Loucy (cell line): ENCODE results near the gene SHC1.

Source experiments
- H2AFZ ChIP-seq: fragments of 200-600 bp; sonication (generic); 2 replicates; pipeline ENCODE4 v1.6.0; 2016; ENCODE audit warnings: antibody characterized with exemption, mild to moderate bottlenecking, low read length, moderate library complexity
- H3F3A ChIP-seq: fragments of 200-600 bp; 2 replicates; pipeline ENCODE4 v1.6.0; 2016; ENCODE audit warnings: antibody characterized with exemption, low read depth, mild to moderate bottlenecking
- H3K27me3 ChIP-seq: fragments of 200-600 bp; sonication (generic); 2 replicates; pipeline ENCODE4 v1.6.1; 2014; ENCODE audit warnings: low read length, mild to moderate bottlenecking; ENCODE audit not compliant: insufficient read depth, poor library complexity, severe bottlenecking
- H3K36me3 ChIP-seq: fragments of 200-600 bp; sonication (generic); 2 replicates; pipeline ENCODE4 v1.6.1; 2016; ENCODE audit warnings: low read length; ENCODE audit not compliant: insufficient read depth
- H3K4me1 ChIP-seq: fragments of 200-600 bp; sonication (generic); 2 replicates; pipeline ENCODE4 v1.5.1; 2014; ENCODE audit warnings: low read length, mild to moderate bottlenecking; ENCODE audit not compliant: insufficient read depth, poor library complexity, severe bottlenecking
- H3K4me2 ChIP-seq: fragments of 200-600 bp; sonication (generic); 2 replicates; pipeline ENCODE4 v1.6.0; 2014; ENCODE audit warnings: antibody characterized with exemption, low read length, low read depth, mild to moderate bottlenecking; ENCODE audit not compliant: poor library complexity, severe bottlenecking
- H3K4me3 ChIP-seq: fragments of 200-600 bp; sonication (generic); 2 replicates; pipeline ENCODE4 v1.5.1; 2014; ENCODE audit warnings: low read length, mild to moderate bottlenecking, mixed read lengths; ENCODE audit not compliant: poor library complexity, severe bottlenecking
- H3K79me2 ChIP-seq: fragments of 200-600 bp; sonication (generic); 2 replicates; pipeline ENCODE4 v1.6.1; 2014; ENCODE audit warnings: low read length; ENCODE audit not compliant: insufficient read depth
- H3K9ac ChIP-seq: fragments of 200-600 bp; sonication (generic); 2 replicates; pipeline ENCODE4 v1.6.0; 2014; ENCODE audit warnings: mild to moderate bottlenecking, low read depth, low read length, moderate library complexity; ENCODE audit not compliant: poor library complexity, severe bottlenecking
- H3K9me2 ChIP-seq: fragments of 200-600 bp; sonication (generic); replicated peaks from 2 replicates; pipeline ENCODE4 v1.6.1; 2016; ENCODE audit warnings: low read depth, low read length, mixed read lengths
- H3K9me3 ChIP-seq: fragments of 200-600 bp; sonication (generic); 2 replicates; pipeline ENCODE4 v1.6.1; 2014; ENCODE audit warnings: mild to moderate bottlenecking, antibody characterized with exemption, low read length, low read depth; ENCODE audit not compliant: insufficient read depth
- H4K20me1 ChIP-seq: fragments of 200-600 bp; sonication (generic); 2 replicates; pipeline ENCODE4 v1.6.0; 2014; ENCODE audit warnings: antibody characterized with exemption, low read length, mild to moderate bottlenecking; ENCODE audit not compliant: insufficient read depth, poor library complexity, severe bottlenecking
- EZH2phosphoT487 ChIP-seq: fragments of 200-600 bp; IDR thresholded peaks from 2 replicates; pipeline ENCODE4 v1.6.1; 2018; ENCODE audit warnings: antibody characterized with exemption, mild to moderate bottlenecking, moderate library complexity, borderline replicate concordance
- TF ChIP-seq, protein P1 (sequence below): fragments of 200-600 bp; sonication (generic); conservative IDR thresholded peaks from 2 replicates; pipeline ENCODE4 v1.5.1; 2014; ENCODE audit warnings: mild to moderate bottlenecking, antibody characterized with exemption, low read length

Gene SHC1

DNA sequence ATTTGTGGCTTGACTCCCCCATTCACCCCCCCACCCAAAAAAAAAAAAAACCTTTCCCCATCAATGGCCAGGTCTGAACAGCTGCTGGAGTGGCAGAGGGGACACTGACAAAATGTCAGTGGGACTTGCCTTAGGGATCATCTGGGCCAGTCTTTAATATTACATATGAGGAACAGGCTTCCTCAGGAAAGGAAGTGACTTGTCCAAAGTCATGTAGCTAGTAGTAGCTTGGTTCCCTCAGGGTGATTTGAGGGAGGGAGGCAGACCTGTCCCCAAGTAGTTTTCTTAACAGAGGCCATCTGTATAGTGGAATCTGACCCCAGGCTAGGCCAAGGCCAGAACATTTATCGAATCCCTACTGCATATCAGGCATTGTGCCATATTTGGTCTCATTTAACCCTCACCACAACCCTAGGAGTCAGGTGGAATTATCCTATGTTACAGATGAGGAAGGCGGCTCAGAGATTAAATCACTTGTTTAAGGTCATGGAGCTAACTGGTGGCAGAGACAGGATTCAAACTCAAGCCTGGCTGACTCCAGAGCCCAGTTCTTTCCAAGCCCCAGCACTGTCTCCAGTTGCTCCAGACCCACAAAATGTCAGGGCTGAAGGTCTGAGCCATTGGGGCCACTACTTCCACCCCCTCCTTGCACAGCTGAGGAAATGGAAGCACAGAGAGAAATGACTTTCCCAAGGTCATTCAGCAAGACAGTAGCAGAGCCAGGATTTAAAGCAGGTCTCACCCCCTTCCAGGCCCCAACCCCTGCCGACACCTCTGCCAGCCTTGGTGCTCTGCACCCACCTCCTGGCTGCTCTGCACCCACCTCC lies 42.4 kb upstream of the SHC1 start:
- peak overlapping the region; percentile 28 for H3K9ac ChIP-seq
- H3K9me2 ChIP-seq: no peaks in the 10 kb centered on the region
- TF ChIP-seq EZH2phosphoT487: no peak
- TF ChIP-seq, protein P1, sequence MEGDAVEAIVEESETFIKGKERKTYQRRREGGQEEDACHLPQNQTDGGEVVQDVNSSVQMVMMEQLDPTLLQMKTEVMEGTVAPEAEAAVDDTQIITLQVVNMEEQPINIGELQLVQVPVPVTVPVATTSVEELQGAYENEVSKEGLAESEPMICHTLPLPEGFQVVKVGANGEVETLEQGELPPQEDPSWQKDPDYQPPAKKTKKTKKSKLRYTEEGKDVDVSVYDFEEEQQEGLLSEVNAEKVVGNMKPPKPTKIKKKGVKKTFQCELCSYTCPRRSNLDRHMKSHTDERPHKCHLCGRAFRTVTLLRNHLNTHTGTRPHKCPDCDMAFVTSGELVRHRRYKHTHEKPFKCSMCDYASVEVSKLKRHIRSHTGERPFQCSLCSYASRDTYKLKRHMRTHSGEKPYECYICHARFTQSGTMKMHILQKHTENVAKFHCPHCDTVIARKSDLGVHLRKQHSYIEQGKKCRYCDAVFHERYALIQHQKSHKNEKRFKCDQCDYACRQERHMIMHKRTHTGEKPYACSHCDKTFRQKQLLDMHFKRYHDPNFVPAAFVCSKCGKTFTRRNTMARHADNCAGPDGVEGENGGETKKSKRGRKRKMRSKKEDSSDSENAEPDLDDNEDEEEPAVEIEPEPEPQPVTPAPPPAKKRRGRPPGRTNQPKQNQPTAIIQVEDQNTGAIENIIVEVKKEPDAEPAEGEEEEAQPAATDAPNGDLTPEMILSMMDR: no peak
- no peak overlapping the region for H3K4me3 ChIP-seq
- H3K27me3 ChIP-seq: no peaks in the 10 kb centered on the region
- no peaks in the 10 kb centered on the region for H3F3A ChIP-seq
- H3K79me2 ChIP-seq: no peaks in the 10 kb centered on the region
- H3K4me2 ChIP-seq: peak overlapping the region; percentile 49
- no peaks in the 10 kb centered on the region for H4K20me1 ChIP-seq
- H3K9me3 ChIP-seq: no peaks in the 10 kb centered on the region
- H3K4me1 ChIP-seq: peaks cover 51% of the 10 kb centered on the region
- H2AFZ ChIP-seq: no peak overlapping the region
- H3K36me3 ChIP-seq: no peaks in the 10 kb centered on the region

DNA sequence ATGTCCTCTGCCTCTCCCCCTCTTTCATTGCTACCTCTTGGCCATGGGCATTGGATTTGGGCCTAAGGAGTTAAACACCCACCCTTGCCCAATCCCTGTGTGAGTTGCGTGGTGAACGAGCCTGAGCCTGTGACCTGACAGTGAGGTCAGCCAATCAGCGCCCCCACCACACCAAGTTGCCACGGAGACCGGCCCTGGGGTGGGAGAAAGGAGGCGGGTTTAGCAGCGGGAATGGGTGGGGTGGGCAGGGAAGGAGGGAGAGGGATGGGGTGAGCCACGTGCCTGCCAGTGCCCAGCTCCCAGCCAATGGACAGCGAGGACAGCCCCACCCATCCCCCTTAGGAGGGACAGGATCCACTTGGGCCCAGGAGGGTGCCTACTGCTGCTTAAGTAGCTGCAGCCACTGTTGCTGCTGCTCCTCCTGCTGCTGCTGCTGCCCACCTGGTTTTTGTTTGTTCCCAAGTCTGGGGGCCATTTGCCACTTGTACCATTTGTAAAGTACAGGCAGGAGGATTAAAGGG lies 41.5 kb upstream of the SHC1 start:
- Histone ChIP-seq H3K27me3 (no peaks in the 10 kb centered on the region), H3K9ac (peak overlapping the region; percentile 28), H3F3A (no peaks in the 10 kb centered on the region), H4K20me1 (no peaks in the 10 kb centered on the region), H2AFZ (no peak overlapping the region), H3K79me2 (no peaks in the 10 kb centered on the region), H3K36me3 (no peaks in the 10 kb centered on the region), H3K4me2 (peak overlapping the region; percentile 49), H3K4me1 (peaks cover 47% of the 10 kb centered on the region), H3K4me3 (no peak overlapping the region), H3K9me3 (no peaks in the 10 kb centered on the region), H3K9me2 (no peaks in the 10 kb centered on the region)
- TF ChIP-seq, protein P1: no peak
- no peak for TF ChIP-seq EZH2phosphoT487

DNA sequence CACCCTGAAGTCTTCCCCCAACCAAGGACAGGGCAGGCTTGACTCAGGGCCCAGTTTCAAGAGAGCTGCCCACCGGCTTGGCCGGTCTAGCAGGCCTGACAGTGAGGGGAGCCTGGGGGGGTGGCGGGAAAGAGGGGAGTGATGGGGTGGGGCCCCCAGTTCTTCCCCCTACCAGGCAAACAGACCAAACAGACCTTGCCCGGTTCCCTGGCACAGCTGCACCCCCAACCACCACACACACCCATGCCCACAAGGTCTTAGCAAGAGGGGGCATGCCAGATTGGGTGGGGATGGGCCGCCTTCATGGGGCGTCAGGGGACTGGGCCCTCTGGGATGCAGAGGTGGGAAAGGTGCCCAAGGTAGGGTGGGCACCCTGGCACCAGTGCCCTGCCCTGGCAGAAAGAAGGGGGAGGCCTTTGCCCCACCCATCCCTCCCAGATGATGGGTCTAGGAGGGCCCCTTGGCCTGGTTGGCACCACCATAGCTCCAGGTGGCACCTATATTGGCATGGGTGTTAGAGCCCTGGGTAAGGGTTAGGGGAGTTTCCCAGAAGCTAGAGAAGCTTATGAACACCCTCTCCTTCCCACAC lies 41.0 kb upstream of the SHC1 start:
- no peak overlapping the region for H3K4me3 ChIP-seq

More for the DNA sequence above, 41.0 kb upstream of the SHC1 start:
- Histone ChIP-seq H3K9me3 (no peaks in the 10 kb centered on the region), H3K36me3 (no peaks in the 10 kb centered on the region), H3K9ac (no peak overlapping the region), H3K4me1 (peaks cover 49% of the 10 kb centered on the region), H3K4me2 (no peak overlapping the region), H3K27me3 (no peaks in the 10 kb centered on the region), H3F3A (no peaks in the 10 kb centered on the region), H4K20me1 (no peaks in the 10 kb centered on the region), H3K9me2 (no peaks in the 10 kb centered on the region), H2AFZ (no peak overlapping the region), H3K79me2 (no peaks in the 10 kb centered on the region)
- TF ChIP-seq, protein P1: no peak
- no peak for TF ChIP-seq EZH2phosphoT487
